ENCODE measurements around the gene CLIC4.

The CLIC4 gene

GRCh38 chr1:24767351-24767750 lies 22.1 kb downstream of the CLIC4 start:
- H3K27ac Mint-ChIP-seq = no peak overlapping the region
- peaks cover 17% of the 10 kb centered on the region for H3K36me3 Mint-ChIP-seq (ENCODE audit: low read depth)
- no peaks in the 10 kb centered on the region for H3K27me3 Mint-ChIP-seq (ENCODE audit: low read depth, poor library complexity)
- H3K4me1 Mint-ChIP-seq = peaks cover 27% of the 10 kb centered on the region
- H3K9me3 Mint-ChIP-seq = no peaks in the 10 kb centered on the region
- TF ChIP-seq CTCF (IDR thresholded peaks at IDR 0.05) = no peak
- H3K4me3 Mint-ChIP-seq = no peak overlapping the region
- DNase-seq = no peak

GRCh38 chr1:24768873-24769605 lies 23.8 kb downstream of the CLIC4 start:
- Mint-ChIP-seq H3K36me3 (ENCODE audit: low read depth) (peaks cover 26% of the 10 kb centered on the region), H3K9me3 (no peaks in the 10 kb centered on the region), H3K4me1 (peaks cover 27% of the 10 kb centered on the region), H3K4me3 (no peak overlapping the region), H3K27me3 (ENCODE audit: low read depth, poor library complexity) (no peaks in the 10 kb centered on the region), H3K27ac (no peak overlapping the region)
- TF ChIP-seq CTCF (IDR thresholded peaks at IDR 0.05) = no peak
- DNase-seq = no peak

- no peak for DNase-seq
- H3K27me3 Mint-ChIP-seq (ENCODE audit: low read depth, poor library complexity) = no peaks in the 10 kb centered on the region
- no peak overlapping the region for H3K27ac Mint-ChIP-seq
- no peak overlapping the region for H3K4me3 Mint-ChIP-seq
- no peaks in the 10 kb centered on the region for H3K9me3 Mint-ChIP-seq
- peaks cover 26% of the 10 kb centered on the region for H3K4me1 Mint-ChIP-seq
- peaks cover 22% of the 10 kb centered on the region for H3K36me3 Mint-ChIP-seq (ENCODE audit: low read depth)
- TF ChIP-seq CTCF (IDR thresholded peaks at IDR 0.05) = no peak
These were observed 24.7 kb downstream of the CLIC4 start for GRCh38 chr1:24769656-24770651.

GRCh38 chr1:24770881-24771280 lies 25.6 kb downstream of the CLIC4 start:
- no peaks in the 10 kb centered on the region for H3K9me3 Mint-ChIP-seq
- H3K27ac Mint-ChIP-seq = no peak overlapping the region
- DNase-seq = no peak
- H3K36me3 Mint-ChIP-seq (ENCODE audit: low read depth) = peaks cover 23% of the 10 kb centered on the region
- no peak overlapping the region for H3K4me3 Mint-ChIP-seq
- H3K4me1 Mint-ChIP-seq = peaks cover 29% of the 10 kb centered on the region
- H3K27me3 Mint-ChIP-seq (ENCODE audit: low read depth, poor library complexity) = peaks cover under 1% of the 10 kb centered on the region
- TF ChIP-seq CTCF (IDR thresholded peaks at IDR 0.05) = no peak

- Mint-ChIP-seq H3K27ac (no peak overlapping the region), H3K4me1 (peaks cover 33% of the 10 kb centered on the region), H3K27me3 (ENCODE audit: low read depth, poor library complexity) (peaks cover 3% of the 10 kb centered on the region), H3K36me3 (ENCODE audit: low read depth) (peaks cover 23% of the 10 kb centered on the region), H3K9me3 (no peaks in the 10 kb centered on the region), H3K4me3 (no peak overlapping the region)
- no peak for TF ChIP-seq CTCF (IDR thresholded peaks at IDR 0.05)
- no peak for DNase-seq
These were observed 26.3 kb downstream of the CLIC4 start for GRCh38 chr1:24771574-24771973.
